DMS114 treated with DMSO at 0.1 percent for 48 hours (cell line): ENCODE data around the gene KLHDC10.
"Not testable (repeated sequence)": the region's sequence is repeated elsewhere in the genome, so short reads cannot be mapped to it uniquely, and the experiment has no call there.

Experiments used
- DNase-seq: peaks from one replicate; lab custom pipeline; 2025; ENCODE audit not compliant: unreplicated experiment; lab: John Stamatoyannopoulos, UW

KLHDC10 gene

DNA sequence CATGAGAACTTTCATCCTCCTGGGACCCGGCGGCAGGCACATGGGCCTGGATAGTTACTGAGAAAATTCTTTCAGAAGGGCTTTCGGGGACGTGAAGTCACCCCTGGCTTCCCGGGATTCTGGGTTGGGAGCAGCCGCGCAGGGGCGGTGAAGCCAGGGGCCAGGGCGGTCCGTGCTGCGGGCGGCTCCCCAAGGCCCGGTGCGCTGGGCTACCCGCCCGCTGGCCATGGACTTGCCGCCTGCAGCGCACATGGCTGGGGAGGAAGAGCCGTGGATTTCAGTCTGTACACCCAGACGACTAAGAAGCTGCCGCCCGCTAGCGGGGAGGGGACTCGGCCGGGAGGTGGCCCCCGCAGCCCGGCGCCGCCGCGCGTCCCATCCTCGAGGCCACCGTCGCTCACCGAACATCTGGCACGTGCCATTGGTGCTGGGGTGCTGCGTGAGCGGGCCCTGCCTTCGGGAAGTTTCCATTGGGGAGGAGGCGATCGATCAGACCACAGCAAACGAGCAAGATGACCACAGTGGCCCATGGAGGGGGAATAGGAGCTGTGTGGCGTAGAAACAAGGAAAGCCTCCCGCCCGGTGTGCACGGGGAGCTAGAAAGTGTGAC, 70.3 kb downstream of the KLHDC10 start:
- no peak for DNase-seq

DNA sequence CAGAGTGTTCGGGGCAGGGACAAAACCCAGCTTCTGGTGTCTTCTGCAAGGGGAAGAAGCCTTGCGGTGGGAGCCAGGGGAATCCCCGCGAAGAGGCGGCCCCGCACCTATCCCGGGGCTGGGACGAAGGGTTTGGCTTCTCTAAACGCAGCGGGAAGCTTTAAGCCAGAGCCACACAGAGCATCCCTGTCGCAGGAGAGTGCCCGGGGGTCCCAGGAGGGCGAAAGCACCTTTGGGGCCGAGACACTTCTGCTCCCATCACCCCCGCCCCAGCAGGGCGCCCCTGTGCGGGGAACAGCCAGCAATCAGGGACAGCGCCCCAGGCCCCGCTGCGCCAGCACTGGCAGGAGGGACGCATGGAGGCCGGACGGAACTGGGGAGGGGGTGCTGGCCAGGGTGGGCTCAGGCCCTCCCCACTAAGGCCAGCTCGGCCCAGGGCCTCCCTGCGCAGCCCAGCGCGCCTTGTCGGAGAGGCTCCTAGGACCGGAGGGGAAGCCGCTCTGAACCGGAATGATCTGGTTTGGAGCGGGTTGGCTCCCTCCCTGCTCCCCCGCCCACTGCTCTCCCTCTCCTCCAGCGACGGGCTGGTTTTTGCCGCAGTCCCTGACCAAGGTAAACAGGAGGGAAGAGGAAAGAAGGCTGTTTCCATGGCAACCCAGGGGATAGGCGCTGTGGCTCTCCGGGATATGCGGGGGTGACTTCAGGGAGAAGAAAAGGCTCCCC, 71.0 kb downstream of the KLHDC10 start:
- DNase-seq: no peak

DNA sequence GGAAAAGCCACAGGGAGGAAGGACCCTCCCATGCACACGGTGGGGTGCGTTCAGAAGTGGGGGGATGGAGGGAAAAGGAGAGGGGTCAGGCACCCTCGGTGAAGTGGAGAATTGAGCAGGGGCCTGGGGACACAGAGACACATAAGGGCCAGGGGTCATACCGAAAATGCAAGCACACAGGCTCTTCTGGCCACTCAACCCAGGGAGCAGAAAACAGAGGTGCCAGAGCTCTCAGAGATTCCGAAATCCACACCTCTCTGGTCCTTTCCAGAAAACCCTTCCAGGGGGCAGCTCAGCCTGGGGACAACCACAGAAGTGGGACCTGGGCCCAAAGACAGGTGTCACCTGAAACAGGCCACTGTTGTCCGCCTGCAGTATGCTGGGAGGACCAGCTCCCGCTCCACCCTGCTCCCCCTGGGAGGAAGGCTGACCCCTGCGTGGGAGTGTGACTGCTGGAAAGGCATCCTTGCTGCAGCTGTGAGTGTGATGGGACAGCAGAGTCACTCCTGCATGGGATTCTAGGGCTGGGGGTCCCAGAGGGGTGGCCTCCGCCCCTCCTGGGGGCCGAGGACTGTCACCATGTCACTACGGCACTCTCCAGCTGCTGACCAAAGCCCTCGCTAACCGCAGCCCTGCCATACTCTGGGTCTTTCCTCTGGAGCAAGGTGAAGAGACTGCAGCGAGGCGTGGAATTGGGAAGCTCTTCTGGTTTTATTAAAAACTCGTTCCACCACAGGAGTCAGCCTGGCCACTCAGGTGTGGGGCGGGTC, 71.7 kb downstream of the KLHDC10 start:
- no peak for DNase-seq

- DNase-seq: no peak
Observed at GRCh38 chr7:130142654-130143333, 72.5 kb downstream of the KLHDC10 start.

DNA sequence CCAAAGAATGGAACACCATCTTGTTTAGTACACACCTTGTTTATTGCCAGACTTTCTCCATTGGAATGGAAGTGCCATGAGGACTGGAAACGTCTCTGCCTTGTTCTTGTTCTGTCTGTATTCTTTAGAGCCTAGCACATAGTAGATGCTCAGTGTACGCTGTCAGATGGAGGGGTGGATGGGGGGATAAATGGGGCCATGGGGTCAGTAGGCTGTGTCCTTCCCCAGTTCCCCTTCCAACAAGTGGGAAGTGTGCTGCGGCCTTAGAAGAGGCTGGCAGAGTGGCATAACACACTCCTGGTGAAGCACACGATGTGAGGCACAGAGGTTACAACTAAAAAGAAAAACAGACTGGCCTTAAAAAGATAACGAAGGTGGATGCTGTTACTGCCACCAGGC, 73.0 kb downstream of the KLHDC10 start:
- no peak for DNase-seq

- DNase-seq: no peak
Observed at GRCh38 chr7:130143986-130144311, 73.6 kb downstream of the KLHDC10 start.

GRCh38 chr7:130144312-130145171, 74.2 kb downstream of the KLHDC10 start:
- DNase-seq: no peak

DNA sequence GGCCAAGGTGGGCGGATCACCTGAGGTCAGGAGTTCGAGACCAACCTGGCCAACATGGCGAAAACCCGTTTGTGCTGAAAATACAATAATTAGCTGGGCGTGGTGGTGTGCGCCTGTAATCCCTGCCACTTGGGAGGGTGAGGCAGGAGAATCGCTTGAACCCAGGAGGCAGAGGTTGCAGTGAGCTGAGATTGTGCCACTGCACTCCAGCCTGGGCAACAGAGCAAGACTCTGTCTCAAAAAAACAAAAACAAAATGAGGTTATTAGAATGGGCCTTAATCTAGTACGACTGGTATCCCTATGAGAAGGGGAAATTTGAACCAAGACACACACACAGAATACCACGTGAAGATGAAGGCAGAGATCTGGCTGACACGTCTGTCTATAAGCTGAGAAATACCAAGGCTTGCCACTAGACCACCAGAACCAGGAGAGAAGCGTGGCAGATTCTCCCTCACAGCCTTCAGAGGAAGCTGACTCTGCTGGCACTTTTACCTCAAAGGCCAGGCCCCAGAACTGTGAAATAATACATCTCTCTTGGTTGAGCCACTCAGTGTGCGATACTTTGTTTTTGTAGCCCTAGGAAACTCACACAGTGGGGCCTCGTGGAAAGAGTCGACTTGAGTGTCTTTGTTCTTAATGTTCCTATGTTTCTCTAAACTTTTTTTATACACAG, 75.2 kb downstream of the KLHDC10 start:
- no peak for DNase-seq

- not testable (repeated sequence) for DNase-seq
Observed at GRCh38 chr7:130146142-130146541, 75.8 kb downstream of the KLHDC10 start.

- DNase-seq: no peak
Observed at GRCh38 chr7:130146693-130147405, 76.5 kb downstream of the KLHDC10 start.

DNA sequence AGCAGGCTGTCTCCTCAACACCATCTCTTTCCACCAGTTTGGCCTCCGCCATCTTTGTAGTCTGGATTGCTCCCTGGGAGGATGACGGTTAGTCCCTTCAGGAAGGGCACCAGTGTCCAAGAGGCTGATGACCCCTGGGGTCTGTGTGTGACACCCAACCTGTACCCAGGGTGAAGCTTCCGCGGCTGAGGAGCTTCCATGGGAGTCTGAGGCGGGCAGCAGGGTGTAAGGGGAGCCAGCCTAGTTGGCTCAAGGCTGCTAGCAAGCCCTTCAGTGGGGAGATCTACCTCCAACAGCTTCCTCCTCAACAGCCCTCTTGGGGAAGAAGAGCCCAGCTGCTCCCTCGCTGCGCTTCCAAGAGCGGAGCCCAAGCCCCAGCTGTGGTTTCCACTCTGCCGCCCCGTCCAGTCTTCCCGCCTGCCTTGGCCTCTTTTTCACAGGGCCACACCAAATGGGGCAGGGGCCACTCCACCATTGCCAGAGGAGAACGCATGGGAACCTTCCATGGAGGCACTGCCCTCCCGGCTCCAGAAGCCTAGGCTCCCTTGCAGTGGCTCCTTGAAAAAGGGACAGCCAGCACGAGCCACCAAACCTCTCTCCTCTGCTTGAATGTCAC, 77.5 kb downstream of the KLHDC10 start:
- no peak for DNase-seq

GRCh38 chr7:130148561-130148960, 78.2 kb downstream of the KLHDC10 start:
- DNase-seq: no peak

- no peak for DNase-seq
Observed at GRCh38 chr7:130149281-130150139, 79.2 kb downstream of the KLHDC10 start.

DNA sequence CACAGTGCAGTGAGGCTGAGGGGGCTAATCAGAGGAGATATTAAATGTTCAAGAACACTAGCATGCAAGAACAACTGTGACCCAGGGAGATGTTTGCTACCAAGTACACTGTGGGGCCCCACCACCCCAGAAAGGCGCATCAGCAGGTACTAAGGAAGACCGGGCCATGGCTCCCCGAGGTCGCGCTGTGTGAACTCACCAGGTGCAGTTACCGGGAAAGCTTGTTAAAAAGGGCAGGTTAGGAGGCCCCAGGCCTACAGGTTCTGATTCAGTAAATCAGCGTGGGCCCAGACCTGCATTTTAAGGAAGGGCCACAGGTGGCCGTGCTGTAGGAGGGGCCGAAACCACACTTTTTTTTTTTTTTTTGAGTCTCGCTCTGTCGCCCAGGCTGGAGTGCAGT, 80.3 kb downstream of the KLHDC10 start:
- no peak for DNase-seq

GRCh38 chr7:130151591-130152492, 81.5 kb downstream of the KLHDC10 start:
- no peak for DNase-seq

DNA sequence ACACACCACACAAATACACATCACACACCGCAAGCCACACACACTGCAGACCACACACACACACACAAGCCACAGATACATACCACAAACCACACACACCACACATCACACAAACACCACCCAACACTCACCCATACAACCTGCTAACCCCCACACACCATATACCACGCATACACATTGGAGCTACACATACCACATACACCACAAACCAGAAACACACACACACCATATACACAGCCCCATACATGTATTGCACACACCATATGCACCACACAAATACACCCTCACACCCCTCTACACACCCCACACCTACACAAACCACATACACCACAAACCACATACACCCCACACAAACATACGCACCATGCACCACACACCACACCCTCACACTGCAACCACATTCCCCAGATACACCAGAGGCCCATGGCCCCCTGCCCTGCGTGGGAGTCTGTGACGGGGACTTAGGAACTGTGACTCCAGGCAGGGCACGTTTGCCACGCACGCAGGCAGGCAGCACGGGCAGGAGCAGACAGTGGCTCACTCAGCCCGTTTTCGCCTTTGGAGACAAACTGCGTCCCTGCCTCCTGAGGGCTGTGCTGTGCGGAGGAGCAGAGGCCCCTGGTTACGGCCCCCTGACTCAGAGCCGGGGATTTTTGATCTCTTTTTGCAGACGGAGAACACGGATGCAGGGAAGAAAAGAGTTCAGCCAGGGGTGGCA, 82.3 kb downstream of the KLHDC10 start:
- DNase-seq: no peak
